GM18526 (cell line): ENCODE data around the gene SF3B3.

Source experiments
- POLR2A ChIP-seq: IDR thresholded peaks from 3 replicates; pipeline ENCODE4 v1.6.1; 2011; ENCODE audit not compliant: insufficient read length; ENCODE audit errors: extremely low read depth

The SF3B3 gene

DNA sequence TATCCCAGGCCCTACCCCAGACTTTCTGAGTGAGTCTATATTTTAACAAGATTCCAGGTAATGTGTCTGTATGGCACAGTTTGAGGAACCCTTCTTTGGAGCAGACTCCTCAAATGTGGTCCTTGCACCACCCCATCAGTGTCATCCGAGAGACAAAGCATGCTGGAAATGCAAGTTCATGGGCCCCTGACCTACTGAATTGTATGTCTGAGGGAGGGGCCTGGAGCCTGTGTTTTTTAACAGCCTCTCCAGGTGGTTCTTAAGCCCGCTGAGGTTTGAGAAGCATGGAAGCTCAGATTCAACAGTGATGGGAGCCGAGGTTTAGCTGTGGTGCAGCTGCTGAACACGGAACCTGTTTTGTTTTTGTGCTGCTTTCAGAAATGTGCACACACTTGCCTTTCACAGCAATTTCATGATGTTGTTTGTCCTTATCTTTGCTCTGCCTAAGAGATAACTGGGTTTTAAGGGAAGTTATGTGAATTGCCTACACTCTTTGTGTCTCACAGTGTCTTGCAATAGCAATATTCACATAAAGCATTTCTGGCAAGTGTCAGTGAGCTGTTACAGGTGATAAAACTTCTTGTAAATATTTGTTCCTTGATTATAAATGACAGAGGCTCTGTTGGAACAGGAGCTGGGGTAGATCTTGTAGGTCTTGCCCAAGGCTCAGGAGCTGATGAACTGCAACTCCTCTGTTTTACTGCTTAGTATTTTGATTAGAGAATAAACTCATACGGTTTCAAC is 90.8 kb downstream of the SF3B3 start:
- no peak for TF ChIP-seq POLR2A

DNA sequence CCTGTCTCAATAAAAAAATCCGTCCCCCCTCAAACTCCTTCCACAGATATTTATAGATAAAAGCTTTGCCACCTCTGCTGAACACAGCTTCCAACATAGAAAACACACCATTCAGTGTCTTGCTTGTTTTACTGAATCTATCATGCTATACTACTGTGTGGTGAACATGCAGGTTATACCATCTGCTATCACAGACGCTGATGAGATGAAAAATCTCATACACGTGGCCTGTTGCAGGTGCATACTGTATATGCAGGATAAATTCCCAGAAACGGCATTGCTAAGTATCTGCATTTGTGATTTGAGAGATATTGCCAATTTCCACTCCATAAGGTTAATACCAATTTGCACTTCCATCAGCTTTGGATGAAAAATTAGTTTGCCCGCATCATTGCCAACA is 92.3 kb downstream of the SF3B3 start:
- TF ChIP-seq POLR2A = no peak
